Activated naive CD4-positive, alpha-beta T cell treated with anti-CD3 and anti-CD28 coated beads for 36 hours (primary cell): ENCODE measurements around the gene ZMYM2. TPM values are rescaled to one million over a fixed set of nuclear protein-coding genes. Genes with fewer than 3 reads are reported as not detected.
"Not testable (repeated sequence)": the region's sequence is repeated elsewhere in the genome, so short reads cannot be mapped to it uniquely, and the experiment has no call there.

Experiments used
- CTCF ChIA-PET: fragments of 350-600 bp; sonication (Branson Sonifier 250); formaldehyde crosslinking; loops from one replicate; lab custom pipeline; 2021; ENCODE audit warnings: antibody characterized with exemption; lab: Charles Lee
- DNase-seq: peaks from one replicate; pipeline ENCODE4 v3.0.0-alpha.2; 2020
- H3K27ac Mint-ChIP-seq: one replicate; pipeline ENCODE4 v1.8.0; 2021; ENCODE audit warnings: mild to moderate bottlenecking, mixed read lengths
- H3K27me3 Mint-ChIP-seq: one replicate; pipeline ENCODE4 v1.8.0; 2021; ENCODE audit warnings: low read depth, mixed read lengths
- H3K36me3 Mint-ChIP-seq: one replicate; pipeline ENCODE4 v1.8.0; 2021; ENCODE audit warnings: low read depth, mixed read lengths
- H3K4me1 Mint-ChIP-seq: one replicate; pipeline ENCODE4 v1.8.0; 2021; ENCODE audit warnings: low read depth, mixed read lengths
- H3K4me3 Mint-ChIP-seq: one replicate; pipeline ENCODE4 v1.8.0; 2021; ENCODE audit warnings: mild to moderate bottlenecking, moderate library complexity, mixed read lengths
- H3K9me3 Mint-ChIP-seq: one replicate; pipeline ENCODE4 v1.8.0; 2021; ENCODE audit warnings: mixed read lengths
- intact Hi-C: fragments of 100-400 bp; cut with micrococcal nuclease; formaldehyde crosslinking; loops from one replicate; pipeline ENCODE4 v1.15.1; 2023
- total RNA-seq, 2 experiments: library from RNA; stranded (reverse); gene quantifications; one replicate each; pipeline ENCODE4 v1.2.3, GENCODE V29; 2021

The ZMYM2 gene
- total RNA-seq, 2 experiments from 2014 or later: 38.9 to 42.9 TPM

DNA sequence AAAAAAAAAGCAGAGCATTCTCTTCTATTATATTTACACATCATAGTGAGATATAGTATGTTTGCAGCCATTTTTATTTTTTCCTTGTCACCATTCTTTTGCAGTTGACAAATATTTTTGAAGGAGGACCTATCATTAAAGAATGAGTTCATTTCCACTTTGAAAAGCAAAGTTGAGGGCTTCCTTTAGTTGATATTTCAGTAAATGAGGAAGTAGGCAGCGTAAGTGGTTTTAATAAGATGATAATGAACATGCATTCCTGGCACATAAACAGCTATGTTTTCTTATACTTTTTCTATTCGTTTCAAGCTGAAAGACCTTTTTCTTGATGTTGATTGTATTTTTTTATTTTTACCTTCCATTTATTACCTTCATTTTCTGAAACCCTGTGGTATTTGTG is 66.2 kb downstream of the ZMYM2 start:
- H3K27me3 Mint-ChIP-seq: no peaks in the 10 kb centered on the region
- peaks cover 30% of the 10 kb centered on the region for H3K36me3 Mint-ChIP-seq
- no peaks in the 10 kb centered on the region for H3K9me3 Mint-ChIP-seq
- no peak overlapping the region for H3K27ac Mint-ChIP-seq
- peaks cover 15% of the 10 kb centered on the region for H3K4me1 Mint-ChIP-seq
- CTCF ChIA-PET: no interaction called here
- no peak for DNase-seq
- no peak overlapping the region for H3K4me3 Mint-ChIP-seq
- intact Hi-C loops: no loop called here

DNA sequence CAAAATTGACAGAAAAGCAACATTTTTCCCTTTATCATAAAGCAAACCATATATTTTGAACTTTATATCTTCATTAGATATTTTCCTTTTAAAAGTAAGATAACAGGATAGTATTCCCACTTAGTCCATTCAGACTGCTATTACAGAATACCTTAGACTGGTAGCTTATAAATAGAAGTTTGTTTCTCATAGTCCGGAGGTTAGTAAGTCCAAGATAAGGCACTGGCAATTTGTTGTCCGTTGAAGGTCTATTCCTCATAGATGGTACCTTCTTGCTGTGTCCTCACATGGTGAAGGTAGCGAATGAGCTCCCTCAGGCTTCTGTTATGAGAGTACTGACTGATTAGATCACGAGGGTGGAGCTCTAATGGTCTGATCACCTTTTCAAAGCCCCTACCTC is 70.4 kb downstream of the ZMYM2 start:
- H3K9me3 Mint-ChIP-seq: no peaks in the 10 kb centered on the region
- CTCF ChIA-PET: no interaction called here
- H3K27ac Mint-ChIP-seq: no peak overlapping the region
- peaks cover 37% of the 10 kb centered on the region for H3K36me3 Mint-ChIP-seq
- no peaks in the 10 kb centered on the region for H3K4me1 Mint-ChIP-seq
- intact Hi-C loops: no loop called here
- DNase-seq: no peak
- H3K4me3 Mint-ChIP-seq: no peak overlapping the region
- no peaks in the 10 kb centered on the region for H3K27me3 Mint-ChIP-seq

DNA sequence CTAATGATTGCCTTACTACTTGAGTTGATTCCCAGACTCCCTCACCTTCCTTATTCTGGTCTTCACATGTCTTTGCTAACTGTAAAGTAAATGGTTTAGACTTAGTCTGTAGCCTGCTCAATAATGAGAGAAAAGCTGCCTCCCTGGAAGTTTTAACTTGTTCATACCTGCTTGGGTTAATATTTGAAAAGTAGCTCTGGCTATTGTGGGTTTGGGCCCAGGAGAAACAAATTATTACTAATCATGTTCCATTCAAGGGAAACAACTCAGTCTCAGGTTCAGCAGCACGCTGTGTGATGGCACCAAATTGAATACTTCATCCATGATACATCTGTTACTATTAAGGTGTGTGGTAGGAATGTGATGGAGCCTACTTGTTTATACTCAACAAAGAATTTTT is 75.0 kb downstream of the ZMYM2 start:
- no peaks in the 10 kb centered on the region for H3K4me1 Mint-ChIP-seq
- intact Hi-C loops: loop anchor here (2.0 kb wide), 1 partner anchor 15 kb away; no protein-coding TSS in a partner anchor
- no peak overlapping the region for H3K4me3 Mint-ChIP-seq
- H3K9me3 Mint-ChIP-seq: no peaks in the 10 kb centered on the region
- no peaks in the 10 kb centered on the region for H3K27me3 Mint-ChIP-seq
- no peak for DNase-seq
- peaks cover 48% of the 10 kb centered on the region for H3K36me3 Mint-ChIP-seq
- H3K27ac Mint-ChIP-seq: no peak overlapping the region
- CTCF ChIA-PET: no interaction called here

DNA sequence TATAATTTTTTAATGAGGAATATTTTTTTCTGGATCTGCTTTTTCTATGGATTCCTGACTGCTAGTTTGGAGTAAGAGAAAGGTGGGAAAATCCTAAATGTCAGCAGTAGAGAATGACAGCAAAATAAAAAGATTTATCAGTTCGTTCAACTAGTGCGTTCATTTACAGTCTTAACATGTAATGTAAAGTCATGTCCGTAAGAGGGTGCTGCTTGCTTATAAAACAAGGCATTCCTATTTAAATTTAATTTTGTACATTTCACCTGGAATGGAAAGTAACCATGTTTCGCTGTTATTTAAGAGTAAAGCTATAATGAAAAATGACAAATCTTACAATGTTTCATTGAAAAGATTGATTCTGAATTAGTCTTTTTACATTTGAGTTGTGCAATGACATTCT is 76.6 kb downstream of the ZMYM2 start:
- no peak overlapping the region for H3K27ac Mint-ChIP-seq
- no peak overlapping the region for H3K4me3 Mint-ChIP-seq
- DNase-seq: no peak
- no peaks in the 10 kb centered on the region for H3K9me3 Mint-ChIP-seq
- no peaks in the 10 kb centered on the region for H3K27me3 Mint-ChIP-seq
- CTCF ChIA-PET: interaction anchor here (0.6 kb wide), 1 partner anchor 75 kb away, joined by 3 read pairs; no protein-coding TSS in a partner anchor
- intact Hi-C loops: no loop called here
- H3K36me3 Mint-ChIP-seq: peaks cover 65% of the 10 kb centered on the region
- peaks cover 15% of the 10 kb centered on the region for H3K4me1 Mint-ChIP-seq

DNA sequence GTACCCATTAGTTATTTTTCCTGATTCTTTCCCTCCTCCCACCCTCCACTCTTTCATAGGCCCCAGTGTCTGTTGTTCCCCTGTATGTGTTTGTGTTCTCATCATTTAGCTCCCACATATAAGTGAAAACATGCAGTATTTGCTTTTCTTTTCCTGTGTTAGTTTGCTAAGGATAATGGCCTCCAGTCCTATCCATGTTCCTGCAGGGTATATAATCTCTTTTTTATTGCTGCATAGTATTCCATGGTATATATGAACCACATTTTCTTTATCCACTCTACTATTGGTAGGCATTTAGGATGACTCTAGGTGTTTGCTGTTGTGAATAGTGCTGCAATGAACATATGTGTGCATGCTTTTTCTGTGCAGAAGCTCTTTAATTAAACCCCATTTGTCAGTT is 79.4 kb downstream of the ZMYM2 start:
- H3K4me1 Mint-ChIP-seq: peaks cover 29% of the 10 kb centered on the region
- DNase-seq: no peak
- no peak overlapping the region for H3K4me3 Mint-ChIP-seq
- H3K36me3 Mint-ChIP-seq: peaks cover 68% of the 10 kb centered on the region
- H3K27ac Mint-ChIP-seq: no peak overlapping the region
- intact Hi-C loops: no loop called here
- CTCF ChIA-PET: interaction anchor here (0.6 kb wide), 1 partner anchor 50 kb away, joined by 3 read pairs; no protein-coding TSS in a partner anchor
- no peaks in the 10 kb centered on the region for H3K9me3 Mint-ChIP-seq
- no peaks in the 10 kb centered on the region for H3K27me3 Mint-ChIP-seq

DNA sequence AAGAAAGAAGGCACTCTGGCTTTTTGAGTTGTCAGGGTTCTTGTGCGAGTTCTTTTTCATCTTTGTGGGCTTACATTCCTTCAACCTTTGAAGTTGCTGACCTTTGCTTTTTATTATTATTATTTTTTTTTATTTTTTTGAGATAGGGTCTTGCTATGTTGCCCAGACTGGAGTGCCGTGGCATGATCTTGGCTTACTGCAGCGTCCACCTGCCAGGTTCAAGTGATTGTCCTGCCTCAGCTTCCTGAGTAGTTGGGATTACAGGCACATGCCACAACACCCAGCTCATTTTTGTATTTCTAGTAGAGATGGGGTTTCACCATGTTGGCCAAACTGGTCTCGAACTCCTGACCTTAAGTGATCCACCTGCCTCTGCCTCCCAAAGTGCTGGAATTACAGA is 84.1 kb downstream of the ZMYM2 start:
- CTCF ChIA-PET, H3K27me3 Mint-ChIP-seq, intact Hi-C loops, H3K27ac Mint-ChIP-seq, DNase-seq, H3K9me3 Mint-ChIP-seq, H3K4me3 Mint-ChIP-seq: not testable (repeated sequence)
- H3K36me3 Mint-ChIP-seq: peaks cover 55% of the 10 kb centered on the region
- peaks cover 38% of the 10 kb centered on the region for H3K4me1 Mint-ChIP-seq

DNA sequence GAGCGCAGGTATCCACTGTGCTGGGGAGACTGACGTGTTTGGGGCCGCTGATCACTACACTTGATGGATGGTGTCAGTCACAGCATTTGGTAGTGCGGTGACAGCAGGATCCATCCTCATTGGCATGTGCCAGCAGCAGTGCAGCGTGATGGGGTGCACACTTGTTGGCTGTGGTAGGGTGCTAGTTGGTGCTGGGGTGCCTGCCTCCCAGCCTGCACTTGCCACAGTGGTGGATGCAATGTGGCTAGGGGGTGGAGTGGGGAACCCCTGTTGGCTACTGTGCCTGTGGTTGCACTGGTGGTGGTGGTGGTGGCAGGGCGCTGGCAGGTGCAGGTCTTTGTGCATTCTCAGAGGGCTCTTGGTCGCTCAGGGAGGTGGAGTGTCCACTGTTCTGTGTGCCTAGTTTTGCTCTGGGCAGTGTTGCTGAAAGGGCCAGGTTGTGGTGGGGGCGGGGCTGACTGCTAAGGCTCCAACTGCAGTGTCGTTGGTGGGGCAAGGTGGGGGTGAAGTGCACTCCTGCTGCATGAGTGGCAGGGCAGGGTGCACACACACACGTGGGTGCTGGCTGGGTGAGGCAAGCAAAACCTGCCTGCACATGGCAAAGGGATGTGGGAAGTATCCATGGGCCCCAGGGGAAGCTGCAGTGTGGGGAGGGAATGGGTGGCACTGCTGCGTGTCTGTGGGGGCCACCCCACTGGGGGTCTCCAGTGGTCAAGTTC is 84.8 kb downstream of the ZMYM2 start:
- intact Hi-C loops: no loop called here
- H3K36me3 Mint-ChIP-seq: peaks cover 47% of the 10 kb centered on the region

DNA sequence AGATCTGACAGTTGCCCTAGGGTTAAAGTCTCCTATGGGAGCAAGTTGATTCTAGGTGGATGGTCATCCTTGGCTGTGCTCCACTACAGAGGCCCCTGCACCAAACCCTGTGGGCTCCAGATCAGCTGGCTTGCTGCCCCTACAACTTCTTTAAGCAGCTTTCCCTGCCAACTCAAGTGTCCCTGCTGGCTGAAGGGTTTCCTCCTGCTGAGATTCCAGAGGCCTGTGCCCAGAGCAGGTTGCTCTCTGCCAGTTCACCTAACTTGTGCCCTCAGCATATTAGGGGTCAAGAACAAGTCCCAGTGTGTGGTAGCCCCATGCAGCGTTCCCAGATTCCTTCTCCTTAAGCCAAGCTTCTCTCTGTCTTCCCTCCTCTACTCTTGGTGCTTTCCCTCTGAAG is 85.6 kb downstream of the ZMYM2 start:
- DNase-seq: no peak
- Mint-ChIP-seq H3K27me3 (no peaks in the 10 kb centered on the region), H3K36me3 (peaks cover 40% of the 10 kb centered on the region), H3K9me3 (no peaks in the 10 kb centered on the region), H3K4me1 (peaks cover 40% of the 10 kb centered on the region), H3K27ac (no peak overlapping the region), H3K4me3 (no peak overlapping the region)
- intact Hi-C loops: no loop called here
- CTCF ChIA-PET: no interaction called here

More for the DNA sequence above, 84.8 kb downstream of the ZMYM2 start:
- Mint-ChIP-seq H3K4me1 (peaks cover 39% of the 10 kb centered on the region), H3K4me3 (no peak overlapping the region), H3K9me3 (no peaks in the 10 kb centered on the region), H3K27ac (no peak overlapping the region), H3K27me3 (no peaks in the 10 kb centered on the region)
- CTCF ChIA-PET: no interaction called here
- DNase-seq: no peak

DNA sequence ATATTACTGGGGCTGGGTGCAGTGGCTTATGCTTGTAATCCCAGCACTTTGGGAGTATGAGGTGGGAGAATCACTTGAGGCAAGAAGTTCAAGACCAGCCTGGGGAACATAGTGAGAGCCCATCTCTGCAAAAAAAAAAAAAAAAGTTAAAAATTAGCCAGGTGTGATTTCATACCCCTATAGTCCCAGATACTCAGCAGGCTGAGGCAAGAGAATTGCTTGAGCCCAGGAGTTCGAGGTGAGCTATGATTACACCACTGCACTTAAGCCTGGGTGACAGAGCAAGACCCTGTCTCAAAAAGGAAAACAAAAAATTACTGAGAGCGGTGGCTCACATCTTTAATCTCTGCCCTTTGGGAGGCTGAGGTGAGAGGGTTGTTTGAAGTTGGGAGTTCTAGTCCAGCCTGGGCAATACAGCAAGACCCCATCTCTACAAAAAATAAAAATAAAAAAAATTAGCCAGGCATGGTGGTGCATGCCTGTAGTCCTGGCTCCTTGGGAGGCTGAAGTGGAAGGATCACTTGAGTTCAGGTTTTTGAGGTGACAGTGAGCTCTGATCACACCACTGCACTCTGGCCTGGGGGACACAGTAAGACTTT is 87.5 kb downstream of the ZMYM2 start:
- peaks cover 20% of the 10 kb centered on the region for H3K36me3 Mint-ChIP-seq
- no peaks in the 10 kb centered on the region for H3K9me3 Mint-ChIP-seq
- no peak for DNase-seq
- no peak overlapping the region for H3K27ac Mint-ChIP-seq
- intact Hi-C loops: no loop called here
- no peaks in the 10 kb centered on the region for H3K27me3 Mint-ChIP-seq
- H3K4me3 Mint-ChIP-seq: no peak overlapping the region
- H3K4me1 Mint-ChIP-seq: peaks cover 34% of the 10 kb centered on the region
- CTCF ChIA-PET: no interaction called here

DNA sequence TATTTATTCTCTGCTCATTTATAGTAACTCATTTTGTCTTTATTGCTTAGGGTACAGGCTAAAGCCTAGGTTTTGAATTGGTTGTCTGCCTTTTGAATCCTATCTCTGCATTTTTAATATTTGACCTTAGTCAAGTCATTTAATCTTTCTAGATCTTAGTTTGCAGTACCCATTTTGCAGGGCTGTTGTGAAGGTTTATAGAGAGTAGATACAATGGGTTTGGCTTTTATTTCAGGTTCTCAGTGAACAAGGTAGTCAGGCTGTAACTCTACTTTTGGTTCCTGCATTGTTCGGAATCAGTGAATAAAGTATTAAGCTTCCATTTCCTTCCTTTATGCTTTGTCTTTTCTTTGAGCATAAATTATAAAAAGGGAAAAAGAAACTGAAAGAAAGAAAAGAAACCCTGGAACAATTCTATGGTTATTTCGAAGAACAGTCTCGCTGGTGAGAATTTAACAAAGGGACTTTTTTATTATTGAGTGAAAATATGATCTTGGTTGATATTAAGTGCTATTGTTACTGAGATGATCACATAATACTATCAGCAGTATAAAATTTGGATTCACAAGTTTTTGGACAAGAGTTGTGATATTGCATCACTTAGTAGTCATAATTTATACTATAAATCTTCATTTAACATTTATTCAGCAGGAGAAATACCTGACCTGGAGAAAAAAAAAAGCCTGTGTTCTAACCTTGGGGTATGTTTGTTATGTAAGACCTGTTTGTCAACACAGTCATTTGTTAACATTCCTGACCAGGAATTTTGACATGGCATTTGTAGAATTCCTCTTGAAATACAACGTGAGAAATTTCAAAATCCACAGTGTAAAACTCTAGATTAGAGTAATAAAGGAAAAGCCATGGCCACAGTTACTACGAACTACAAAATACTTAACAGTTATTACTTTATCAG is 91.3 kb downstream of the ZMYM2 start:
- Mint-ChIP-seq H3K36me3 (peaks cover 13% of the 10 kb centered on the region), H3K4me1 (peaks cover 22% of the 10 kb centered on the region), H3K27ac (peak overlapping the region; percentile 26), H3K4me3 (peak overlapping the region; percentile 37), H3K27me3 (no peaks in the 10 kb centered on the region), H3K9me3 (no peaks in the 10 kb centered on the region)
- intact Hi-C loops: loop anchor here (2.0 kb wide), 2 partner anchors 17 to 19 kb away; no protein-coding TSS in a partner anchor
- no peak for DNase-seq
- CTCF ChIA-PET: no interaction called here

DNA sequence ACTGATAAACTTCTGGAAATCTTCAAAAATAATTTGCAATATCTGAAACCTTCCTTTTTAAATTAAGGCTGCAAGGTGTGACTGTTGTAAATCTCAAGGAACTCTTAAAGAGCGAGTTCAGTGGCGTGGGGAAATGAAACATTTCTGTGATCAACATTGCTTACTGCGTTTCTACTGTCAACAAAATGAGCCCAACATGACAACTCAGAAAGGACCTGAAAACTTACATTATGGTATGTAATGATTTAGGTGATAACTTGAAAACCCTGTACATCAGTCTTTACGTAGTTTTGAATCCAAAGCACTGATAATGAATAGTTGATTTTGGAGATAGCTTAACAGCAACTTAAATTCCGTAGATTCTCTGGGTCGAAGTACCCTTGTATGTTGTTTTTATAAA is 92.8 kb downstream of the ZMYM2 start:
- Mint-ChIP-seq H3K4me1 (peaks cover 22% of the 10 kb centered on the region), H3K9me3 (no peaks in the 10 kb centered on the region), H3K4me3 (no peak overlapping the region), H3K27me3 (no peaks in the 10 kb centered on the region), H3K27ac (no peak overlapping the region), H3K36me3 (peaks cover 16% of the 10 kb centered on the region)
- CTCF ChIA-PET: interaction anchor here (0.6 kb wide), 1 partner anchor 226 kb away, joined by 3 read pairs; no protein-coding TSS in a partner anchor
- intact Hi-C loops: no loop called here
- no peak for DNase-seq

DNA sequence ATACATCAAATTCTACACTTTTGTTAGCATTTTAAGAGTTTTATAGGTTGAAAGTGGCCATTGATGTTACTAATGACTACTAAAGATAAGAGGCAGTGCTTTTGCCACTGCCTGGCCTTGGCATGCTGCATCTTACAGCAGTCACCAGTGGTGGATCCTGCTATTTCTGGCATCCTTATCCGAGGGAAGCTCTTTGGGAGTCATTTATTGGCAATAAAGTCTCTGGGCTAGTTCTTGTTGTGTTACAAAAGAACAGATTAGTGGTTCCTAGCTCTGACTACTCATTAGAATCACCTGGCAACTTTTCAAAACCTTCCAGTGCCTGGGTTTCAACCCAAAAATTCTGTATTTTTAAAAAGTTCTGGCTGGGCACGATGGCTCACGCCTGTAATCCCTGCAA is 94.5 kb downstream of the ZMYM2 start:
- H3K36me3 Mint-ChIP-seq: peaks cover 18% of the 10 kb centered on the region

More for the DNA sequence above, 94.5 kb downstream of the ZMYM2 start:
- Mint-ChIP-seq H3K4me1 (peaks cover 20% of the 10 kb centered on the region), H3K27ac (no peak overlapping the region), H3K4me3 (no peak overlapping the region), H3K9me3 (no peaks in the 10 kb centered on the region), H3K27me3 (no peaks in the 10 kb centered on the region)
- no peak for DNase-seq
- intact Hi-C loops: no loop called here
- CTCF ChIA-PET: no interaction called here
